ENCODE measurements around the gene STARD4. TPM values are rescaled to one million over a fixed set of nuclear protein-coding genes. Genes with fewer than 3 reads are reported as not detected.

STARD4 gene
- total RNA-seq, 1 donor from 2014 or later = 9.9 TPM

GRCh38 chr5:111528056-111528455 lies 15.7 kb upstream of the STARD4 start:
- no peaks in the 10 kb centered on the region for H3K36me3 ChIP-seq (ENCODE audit: control insufficient read depth in 3 of 3, insufficient read depth in 3 of 3, low read length in 3 of 3)
- H3K4me3 ChIP-seq (ENCODE audit: low read length in 3 of 3) = no peak overlapping the region
- H3K9ac ChIP-seq (ENCODE audit: low read depth in 1 of 3, low read length in 3 of 3) = no peak overlapping the region
- no peak overlapping the region for H3K27ac ChIP-seq (ENCODE audit: low read depth, low read length)
- no peaks in the 10 kb centered on the region for H3K9me3 ChIP-seq (ENCODE audit: control insufficient read depth in 3 of 3, low read length in 3 of 3)
- H3K4me1 ChIP-seq (ENCODE audit: control insufficient read depth in 3 of 3, insufficient read depth in 3 of 3, low read length in 3 of 3) = no peaks in the 10 kb centered on the region
- no peaks in the 10 kb centered on the region for H3K27me3 ChIP-seq (ENCODE audit: control insufficient read depth in 3 of 3, insufficient read depth in 3 of 3, low read length in 3 of 3)

GRCh38 chr5:111520908-111521307 lies 8.6 kb upstream of the STARD4 start:
- no peaks in the 10 kb centered on the region for H3K36me3 ChIP-seq (ENCODE audit: control insufficient read depth in 3 of 3, insufficient read depth in 3 of 3, low read length in 3 of 3)
- no peak overlapping the region for H3K4me3 ChIP-seq (ENCODE audit: low read length in 3 of 3)
- no peaks in the 10 kb centered on the region for H3K4me1 ChIP-seq (ENCODE audit: control insufficient read depth in 3 of 3, insufficient read depth in 3 of 3, low read length in 3 of 3)
- no peak overlapping the region for H3K27ac ChIP-seq (ENCODE audit: low read depth, low read length)
- no peaks in the 10 kb centered on the region for H3K27me3 ChIP-seq (ENCODE audit: control insufficient read depth in 3 of 3, insufficient read depth in 3 of 3, low read length in 3 of 3)
- H3K9ac ChIP-seq (ENCODE audit: low read depth in 1 of 3, low read length in 3 of 3) = no peak overlapping the region
- H3K9me3 ChIP-seq (ENCODE audit: control insufficient read depth in 3 of 3, low read length in 3 of 3) = no peaks in the 10 kb centered on the region

- Histone ChIP-seq H3K4me3 (ENCODE audit: low read length in 3 of 3) (no peak overlapping the region), H3K9ac (ENCODE audit: low read depth in 1 of 3, low read length in 3 of 3) (no peak overlapping the region), H3K36me3 (ENCODE audit: control insufficient read depth in 3 of 3, insufficient read depth in 3 of 3, low read length in 3 of 3) (no peaks in the 10 kb centered on the region), H3K9me3 (ENCODE audit: control insufficient read depth in 3 of 3, low read length in 3 of 3) (no peaks in the 10 kb centered on the region), H3K27me3 (ENCODE audit: control insufficient read depth in 3 of 3, insufficient read depth in 3 of 3, low read length in 3 of 3) (no peaks in the 10 kb centered on the region), H3K27ac (ENCODE audit: low read depth, low read length) (no peak overlapping the region), H3K4me1 (ENCODE audit: control insufficient read depth in 3 of 3, insufficient read depth in 3 of 3, low read length in 3 of 3) (no peaks in the 10 kb centered on the region)
Observed at GRCh38 chr5:111518777-111519176, 6.4 kb upstream of the STARD4 start.

GRCh38 chr5:111517853-111518501 lies 5.6 kb upstream of the STARD4 start:
- H3K9ac ChIP-seq (ENCODE audit: low read depth in 1 of 3, low read length in 3 of 3) = no peak overlapping the region
- peaks cover 2 to 3% (median 3%) of the 10 kb centered on the region in 3 donors for H3K4me1 ChIP-seq (ENCODE audit: control insufficient read depth in 3 of 3, insufficient read depth in 3 of 3, low read length in 3 of 3)
- no peaks in the 10 kb centered on the region for H3K36me3 ChIP-seq (ENCODE audit: control insufficient read depth in 3 of 3, insufficient read depth in 3 of 3, low read length in 3 of 3)
- H3K27me3 ChIP-seq (ENCODE audit: control insufficient read depth in 3 of 3, insufficient read depth in 3 of 3, low read length in 3 of 3) = no peaks in the 10 kb centered on the region
- no peaks in the 10 kb centered on the region for H3K9me3 ChIP-seq (ENCODE audit: control insufficient read depth in 3 of 3, low read length in 3 of 3)
- H3K27ac ChIP-seq (ENCODE audit: low read depth, low read length) = no peak overlapping the region
- no peak overlapping the region for H3K4me3 ChIP-seq (ENCODE audit: low read length in 3 of 3)

GRCh38 chr5:111514087-111514486 lies 1.8 kb upstream of the STARD4 start:
- Histone ChIP-seq H3K4me1 (ENCODE audit: control insufficient read depth in 3 of 3, insufficient read depth in 3 of 3, low read length in 3 of 3) (peaks cover 6 to 13% (median 12%) of the 10 kb centered on the region in 3 donors), H3K36me3 (ENCODE audit: control insufficient read depth in 3 of 3, insufficient read depth in 3 of 3, low read length in 3 of 3) (no peaks in the 10 kb centered on the region), H3K27me3 (ENCODE audit: control insufficient read depth in 3 of 3, insufficient read depth in 3 of 3, low read length in 3 of 3) (no peaks in the 10 kb centered on the region), H3K4me3 (ENCODE audit: low read length in 3 of 3) (no peak overlapping the region), H3K9ac (ENCODE audit: low read depth in 1 of 3, low read length in 3 of 3) (no peak overlapping the region), H3K9me3 (ENCODE audit: control insufficient read depth in 3 of 3, low read length in 3 of 3) (no peaks in the 10 kb centered on the region), H3K27ac (ENCODE audit: low read depth, low read length) (no peak overlapping the region)

GRCh38 chr5:111513131-111513520 lies 791 bp upstream of the STARD4 start:
- H3K27me3 ChIP-seq (ENCODE audit: control insufficient read depth in 3 of 3, insufficient read depth in 3 of 3, low read length in 3 of 3) = no peaks in the 10 kb centered on the region
- no peaks in the 10 kb centered on the region for H3K36me3 ChIP-seq (ENCODE audit: control insufficient read depth in 3 of 3, insufficient read depth in 3 of 3, low read length in 3 of 3)
- peaks cover 6 to 13% (median 12%) of the 10 kb centered on the region in 3 donors for H3K4me1 ChIP-seq (ENCODE audit: control insufficient read depth in 3 of 3, insufficient read depth in 3 of 3, low read length in 3 of 3)
- H3K9ac ChIP-seq (ENCODE audit: low read depth in 1 of 3, low read length in 3 of 3) = peak overlapping the region; percentile 71 to 80 (median 77)
- peak overlapping the region; percentile 87 to 95 (median 90) for H3K4me3 ChIP-seq (ENCODE audit: low read length in 3 of 3)
- H3K27ac ChIP-seq (ENCODE audit: low read depth, low read length) = peak overlapping the region; percentile 48
- H3K9me3 ChIP-seq (ENCODE audit: control insufficient read depth in 3 of 3, low read length in 3 of 3) = no peaks in the 10 kb centered on the region

- Histone ChIP-seq H3K4me1 (ENCODE audit: control insufficient read depth in 3 of 3, insufficient read depth in 3 of 3, low read length in 3 of 3) (peaks cover 6 to 13% (median 12%) of the 10 kb centered on the region in 3 donors), H3K27me3 (ENCODE audit: control insufficient read depth in 3 of 3, insufficient read depth in 3 of 3, low read length in 3 of 3) (no peaks in the 10 kb centered on the region), H3K9me3 (ENCODE audit: control insufficient read depth in 3 of 3, low read length in 3 of 3) (no peaks in the 10 kb centered on the region), H3K27ac (ENCODE audit: low read depth, low read length) (peak overlapping the region; percentile 48), H3K9ac (ENCODE audit: low read depth in 1 of 3, low read length in 3 of 3) (peak overlapping the region; percentile 76 to 80 (median 77)), H3K4me3 (ENCODE audit: low read length in 3 of 3) (peak overlapping the region; percentile 87 to 95 (median 90)), H3K36me3 (ENCODE audit: control insufficient read depth in 3 of 3, insufficient read depth in 3 of 3, low read length in 3 of 3) (no peaks in the 10 kb centered on the region)
Observed at GRCh38 chr5:111511831-111512374, 432 bp downstream of the STARD4 start.

- Histone ChIP-seq H3K9me3 (ENCODE audit: control insufficient read depth in 3 of 3, low read length in 3 of 3) (no peaks in the 10 kb centered on the region), H3K36me3 (ENCODE audit: control insufficient read depth in 3 of 3, insufficient read depth in 3 of 3, low read length in 3 of 3) (no peaks in the 10 kb centered on the region), H3K4me1 (ENCODE audit: control insufficient read depth in 3 of 3, insufficient read depth in 3 of 3, low read length in 3 of 3) (peaks cover 6 to 13% (median 12%) of the 10 kb centered on the region in 3 donors), H3K9ac (ENCODE audit: low read depth in 1 of 3, low read length in 3 of 3) (peak overlapping the region in 1 of 3 donors; percentile 80), H3K27me3 (ENCODE audit: control insufficient read depth in 3 of 3, insufficient read depth in 3 of 3, low read length in 3 of 3) (no peaks in the 10 kb centered on the region), H3K4me3 (ENCODE audit: low read length in 3 of 3) (peak overlapping the region; percentile 87 to 95 (median 90)), H3K27ac (ENCODE audit: low read depth, low read length) (no peak overlapping the region)
Observed at GRCh38 chr5:111511174-111511830, 1.0 kb downstream of the STARD4 start.

- Histone ChIP-seq H3K4me3 (ENCODE audit: low read length in 3 of 3) (no peak overlapping the region), H3K27ac (ENCODE audit: low read depth, low read length) (no peak overlapping the region), H3K36me3 (ENCODE audit: control insufficient read depth in 3 of 3, insufficient read depth in 3 of 3, low read length in 3 of 3) (no peaks in the 10 kb centered on the region), H3K27me3 (ENCODE audit: control insufficient read depth in 3 of 3, insufficient read depth in 3 of 3, low read length in 3 of 3) (no peaks in the 10 kb centered on the region), H3K4me1 (ENCODE audit: control insufficient read depth in 3 of 3, insufficient read depth in 3 of 3, low read length in 3 of 3) (peaks cover 6 to 13% (median 12%) of the 10 kb centered on the region in 3 donors), H3K9ac (ENCODE audit: low read depth in 1 of 3, low read length in 3 of 3) (no peak overlapping the region), H3K9me3 (ENCODE audit: control insufficient read depth in 3 of 3, low read length in 3 of 3) (no peaks in the 10 kb centered on the region)
Observed at GRCh38 chr5:111509119-111509518, 3.2 kb downstream of the STARD4 start.

GRCh38 chr5:111507276-111507675 lies 5.1 kb downstream of the STARD4 start:
- H3K4me1 ChIP-seq (ENCODE audit: control insufficient read depth in 3 of 3, insufficient read depth in 3 of 3, low read length in 3 of 3) = peaks cover 3 to 6% (median 6%) of the 10 kb centered on the region in 3 donors

More at GRCh38 chr5:111507276-111507675, 5.1 kb downstream of the STARD4 start:
- Histone ChIP-seq H3K27me3 (ENCODE audit: control insufficient read depth in 3 of 3, insufficient read depth in 3 of 3, low read length in 3 of 3) (no peaks in the 10 kb centered on the region), H3K9ac (ENCODE audit: low read depth in 1 of 3, low read length in 3 of 3) (no peak overlapping the region), H3K4me3 (ENCODE audit: low read length in 3 of 3) (no peak overlapping the region), H3K9me3 (ENCODE audit: control insufficient read depth in 3 of 3, low read length in 3 of 3) (no peaks in the 10 kb centered on the region), H3K36me3 (ENCODE audit: control insufficient read depth in 3 of 3, insufficient read depth in 3 of 3, low read length in 3 of 3) (no peaks in the 10 kb centered on the region), H3K27ac (ENCODE audit: low read depth, low read length) (no peak overlapping the region)
